ENCODE measurements around the gene MAD2L2.

- TF ChIP-seq SOX6 (IDR thresholded peaks at IDR 0.05) (no peak), CTCF (IDR thresholded peaks at IDR 0.05 in 2 of 3, conservative IDR thresholded peaks at IDR 0.05 in 1 of 3; ENCODE audit: insufficient read depth in 2 of 3, low read depth in 1 of 3, low read length in 3 of 3) (no peak)
Measured at GRCh38 chr1:11722538-11722937, 41.6 kb upstream of the MAD2L2 start.
